Glutamatergic neuron (in vitro differentiated cells): ENCODE measurements around the gene NAMPT. TPM values are rescaled to one million over a fixed set of nuclear protein-coding genes. Genes with fewer than 3 reads are reported as not detected.

Source experiments
- DNase-seq: peaks from one replicate; pipeline ENCODE4 v3.0.0; 2022
- H3K27ac Mint-ChIP-seq: one replicate; pipeline ENCODE4 v1.8.0; 2020; ENCODE audit warnings: mild to moderate bottlenecking, mixed read lengths, inconsistent platforms; ENCODE audit not compliant: unreplicated experiment
- H3K27me3 Mint-ChIP-seq: one replicate; pipeline ENCODE4 v1.8.0; 2020; ENCODE audit warnings: mild to moderate bottlenecking, moderate library complexity, mixed read lengths, inconsistent platforms; ENCODE audit not compliant: unreplicated experiment
- H3K36me3 Mint-ChIP-seq: one replicate; pipeline ENCODE4 v1.8.0; 2020; ENCODE audit warnings: mild to moderate bottlenecking, mixed read lengths, inconsistent platforms; ENCODE audit not compliant: unreplicated experiment
- H3K4me1 Mint-ChIP-seq: one replicate; pipeline ENCODE4 v1.8.0; 2020; ENCODE audit warnings: mild to moderate bottlenecking, low read depth, mixed read lengths, inconsistent platforms; ENCODE audit not compliant: unreplicated experiment
- H3K4me3 Mint-ChIP-seq: one replicate; pipeline ENCODE4 v1.8.0; 2020; ENCODE audit warnings: mild to moderate bottlenecking, mixed read lengths, inconsistent platforms; ENCODE audit not compliant: unreplicated experiment
- H3K9me3 Mint-ChIP-seq: one replicate; pipeline ENCODE4 v1.8.0; 2020; ENCODE audit warnings: mild to moderate bottlenecking, moderate library complexity, mixed read lengths, inconsistent platforms; ENCODE audit not compliant: unreplicated experiment
- CTCF ChIP-seq: fragments of 200-600 bp; sonication (generic); IDR thresholded peaks from one replicate; pipeline ENCODE4 v1.5.0; 2021; ENCODE audit not compliant: partially characterized antibody, unreplicated experiment
- total RNA-seq: library from RNA; stranded (reverse); fragmentation: NEBNext Ultra II Directional; extraction: Animal tissue kit (Norgen Biotek cat#: 25700); gene quantifications from one replicate; pipeline ENCODE4 v1.2.1, GENCODE V29; 2021; ENCODE audit not compliant: unreplicated experiment

The NAMPT gene
- total RNA-seq, 1 donor from 2014 or later: 48.4 TPM

GRCh38 chr7:106317971-106318370 lies 33.2 kb upstream of the NAMPT start:
- Mint-ChIP-seq H3K4me1 (no peaks in the 10 kb centered on the region), H3K9me3 (peaks cover 4% of the 10 kb centered on the region), H3K36me3 (peaks cover 14% of the 10 kb centered on the region), H3K27ac (no peak overlapping the region), H3K27me3 (no peaks in the 10 kb centered on the region), H3K4me3 (no peak overlapping the region)
- no peak for TF ChIP-seq CTCF
- DNase-seq: no peak

- DNase-seq: no peak
- peaks cover 13% of the 10 kb centered on the region for H3K36me3 Mint-ChIP-seq
- no peak overlapping the region for H3K27ac Mint-ChIP-seq
- H3K4me3 Mint-ChIP-seq: no peak overlapping the region
- no peaks in the 10 kb centered on the region for H3K4me1 Mint-ChIP-seq
- H3K9me3 Mint-ChIP-seq: peaks cover 4% of the 10 kb centered on the region
- TF ChIP-seq CTCF: no peak
- no peaks in the 10 kb centered on the region for H3K27me3 Mint-ChIP-seq
Observed at GRCh38 chr7:106316947-106317346, 32.2 kb upstream of the NAMPT start.

- no peak for TF ChIP-seq CTCF
- DNase-seq: no peak
- Mint-ChIP-seq H3K4me1 (no peaks in the 10 kb centered on the region), H3K36me3 (peaks cover 4% of the 10 kb centered on the region), H3K27ac (no peak overlapping the region), H3K27me3 (no peaks in the 10 kb centered on the region), H3K4me3 (no peak overlapping the region), H3K9me3 (no peaks in the 10 kb centered on the region)
Observed at GRCh38 chr7:106314875-106315274, 30.1 kb upstream of the NAMPT start.

DNA sequence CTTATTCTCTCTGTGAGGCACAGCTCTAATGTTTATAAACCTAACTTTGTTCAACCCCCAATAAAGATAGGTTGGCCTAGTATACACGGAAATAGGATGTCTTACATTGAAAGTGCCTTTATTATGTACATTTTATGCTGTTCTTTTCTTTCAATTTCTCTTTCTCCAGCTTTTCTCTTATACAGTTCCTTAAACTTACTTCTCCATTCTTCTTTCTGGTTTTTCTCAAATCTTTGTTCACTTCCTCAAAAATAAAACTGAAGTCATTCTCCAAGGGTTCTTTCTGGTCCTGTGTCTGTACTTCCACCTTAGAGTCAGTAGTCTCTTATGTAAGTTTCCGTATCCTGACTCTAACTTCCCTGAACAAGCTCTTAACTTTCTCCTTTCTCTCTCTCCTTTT lies 29.2 kb upstream of the NAMPT start:
- no peak for TF ChIP-seq CTCF
- Mint-ChIP-seq H3K4me1 (no peaks in the 10 kb centered on the region), H3K27ac (no peak overlapping the region)

DNA sequence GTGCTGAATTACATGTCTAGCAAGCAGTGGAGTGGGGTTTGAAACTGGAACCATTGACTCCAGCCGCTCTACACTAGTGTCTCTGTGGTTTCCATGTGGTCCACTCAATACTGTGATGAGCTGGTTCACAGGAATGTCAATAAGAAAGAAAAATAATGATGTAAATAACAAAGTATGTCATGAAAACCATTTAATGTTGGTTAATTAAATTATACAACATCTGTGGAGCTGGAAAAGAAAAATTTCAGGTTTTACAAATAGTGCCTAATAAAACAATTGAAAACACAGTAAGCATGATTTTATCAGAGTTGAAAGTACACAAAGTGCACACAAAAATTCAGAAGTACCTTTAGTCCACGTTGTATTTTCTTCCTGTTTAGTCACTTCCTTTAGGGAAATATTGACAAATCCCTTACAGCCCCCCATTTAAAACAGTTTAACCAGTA lies 28.7 kb upstream of the NAMPT start:
- H3K27me3 Mint-ChIP-seq: no peaks in the 10 kb centered on the region

More for the DNA sequence above, 29.2 kb upstream of the NAMPT start:
- no peak for DNase-seq
- peaks cover under 1% of the 10 kb centered on the region for H3K9me3 Mint-ChIP-seq
- no peaks in the 10 kb centered on the region for H3K27me3 Mint-ChIP-seq
- H3K36me3 Mint-ChIP-seq: peaks cover 4% of the 10 kb centered on the region
- no peak overlapping the region for H3K4me3 Mint-ChIP-seq

More for the DNA sequence above, 28.7 kb upstream of the NAMPT start:
- Mint-ChIP-seq H3K27ac (no peak overlapping the region), H3K9me3 (peaks cover 2% of the 10 kb centered on the region), H3K36me3 (no peaks in the 10 kb centered on the region), H3K4me1 (no peaks in the 10 kb centered on the region), H3K4me3 (no peak overlapping the region)
- DNase-seq: no peak
- no peak for TF ChIP-seq CTCF
